Epithelial cell of prostate (primary cell): ENCODE results near the gene CES4A.
A peak's percentile ranks its signal among the peaks of the same experiment; 100 is the strongest.
"Not testable (repeated sequence)": the region's sequence is repeated elsewhere in the genome, so short reads cannot be mapped to it uniquely, and the experiment has no call there.

Experiments
- DNase-seq: peaks from one replicate; pipeline ENCODE4 v3.0.0-alpha.2; 2011; ENCODE audit warnings: low read depth, low spot score
- H3K27ac ChIP-seq: fragments of 450-650 bp; 2 replicates; pipeline ENCODE4 v1.5.1; 2017; ENCODE audit warnings: mild to moderate bottlenecking

CES4A gene

DNA sequence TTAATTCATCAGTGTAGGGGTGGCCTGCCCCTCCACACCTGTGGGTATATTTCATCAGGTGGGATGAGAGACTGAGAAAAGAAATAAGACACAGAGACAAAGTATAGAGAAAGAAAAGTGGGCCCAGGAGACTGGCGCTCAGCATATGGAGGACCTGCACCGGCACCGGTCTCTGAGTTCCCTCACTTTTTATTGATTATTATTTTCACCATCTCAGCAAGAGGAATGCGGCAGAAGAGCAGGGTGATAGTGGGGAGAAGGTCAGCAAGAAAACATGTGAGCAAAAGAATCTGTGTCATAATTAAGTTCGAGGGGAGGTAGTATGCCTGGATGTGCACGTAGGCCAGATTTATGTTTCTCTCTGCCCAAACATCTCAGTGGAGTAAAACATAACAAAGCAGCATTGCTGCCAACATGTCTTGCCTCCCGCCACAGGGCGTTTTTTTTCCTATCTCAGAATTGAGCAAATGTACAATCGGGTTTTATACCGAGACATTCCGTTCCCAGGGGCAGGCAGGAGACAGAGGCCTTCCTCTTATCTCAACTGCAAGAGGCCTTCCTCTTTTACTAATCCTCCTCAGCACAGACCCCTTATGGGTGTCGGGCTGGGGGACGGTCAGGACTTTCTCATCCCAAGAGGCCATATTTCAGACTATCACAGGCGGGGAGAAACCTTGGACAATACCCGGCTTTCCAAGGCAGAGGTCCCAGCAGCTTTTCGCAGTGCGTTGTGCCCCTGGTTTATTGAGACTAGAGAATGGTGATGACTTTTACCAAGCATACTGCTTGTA, 32.8 kb upstream of the CES4A start:
- H3K27ac ChIP-seq, DNase-seq: not testable (repeated sequence)

DNA sequence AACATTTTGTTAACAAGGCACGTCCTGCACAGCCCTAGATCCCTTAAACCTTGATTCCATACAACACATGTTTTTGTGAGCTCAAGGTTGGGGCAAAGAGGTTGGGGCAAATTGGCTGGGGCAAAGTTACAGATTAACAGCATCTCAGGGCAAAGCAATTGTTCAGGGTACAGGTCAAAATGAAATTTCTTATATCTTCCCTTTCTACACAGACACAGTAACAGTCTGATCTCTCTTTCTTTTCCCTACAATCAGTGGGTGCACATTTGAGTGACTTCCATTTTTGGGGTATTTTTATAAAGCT, 32.3 kb upstream of the CES4A start:
- not testable (repeated sequence) for DNase-seq, H3K27ac ChIP-seq

DNA sequence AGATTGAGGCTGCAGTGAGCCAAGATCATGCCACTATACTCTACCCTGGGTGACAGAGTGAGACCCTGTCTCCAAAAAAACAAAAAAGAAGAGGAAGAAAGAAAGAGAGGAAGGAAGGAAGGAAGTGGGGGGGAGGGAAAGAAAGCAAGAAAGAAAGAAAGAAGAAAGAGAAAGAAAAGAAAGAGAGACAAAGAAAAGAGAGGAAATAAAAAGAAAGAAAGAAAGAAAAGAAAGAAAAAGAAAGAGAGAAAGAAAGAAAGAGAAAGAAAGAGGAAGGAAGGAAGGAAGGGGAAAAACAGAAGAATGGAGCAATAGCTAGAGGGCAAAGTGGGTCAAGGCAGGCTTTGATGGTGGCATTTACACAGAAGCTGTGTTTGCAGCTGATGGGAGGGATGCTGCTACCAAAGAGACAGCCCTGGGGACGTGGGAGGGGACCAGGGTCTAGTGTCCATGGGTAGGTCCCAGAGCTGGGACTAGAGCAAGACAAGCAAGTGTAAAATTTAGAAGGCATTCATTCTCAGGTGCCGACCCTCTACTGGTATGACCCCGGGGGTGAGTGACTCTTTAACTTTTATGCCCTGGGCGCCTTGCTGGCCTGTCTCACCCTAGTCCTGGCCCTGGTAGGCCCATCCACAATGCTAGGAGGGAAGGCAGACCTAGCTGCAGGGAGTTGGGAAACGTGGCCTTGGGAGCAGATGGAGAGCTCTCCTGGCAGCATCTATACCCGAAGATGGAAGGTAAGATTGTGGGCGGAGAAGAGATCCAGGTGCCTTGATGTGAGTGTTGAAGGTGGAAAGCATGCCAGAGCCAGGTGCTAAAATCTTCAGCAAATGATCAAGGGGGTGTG, 29.3 kb upstream of the CES4A start:
- H3K27ac ChIP-seq, result no peak overlapping the region
- DNase-seq, result no peak

DNA sequence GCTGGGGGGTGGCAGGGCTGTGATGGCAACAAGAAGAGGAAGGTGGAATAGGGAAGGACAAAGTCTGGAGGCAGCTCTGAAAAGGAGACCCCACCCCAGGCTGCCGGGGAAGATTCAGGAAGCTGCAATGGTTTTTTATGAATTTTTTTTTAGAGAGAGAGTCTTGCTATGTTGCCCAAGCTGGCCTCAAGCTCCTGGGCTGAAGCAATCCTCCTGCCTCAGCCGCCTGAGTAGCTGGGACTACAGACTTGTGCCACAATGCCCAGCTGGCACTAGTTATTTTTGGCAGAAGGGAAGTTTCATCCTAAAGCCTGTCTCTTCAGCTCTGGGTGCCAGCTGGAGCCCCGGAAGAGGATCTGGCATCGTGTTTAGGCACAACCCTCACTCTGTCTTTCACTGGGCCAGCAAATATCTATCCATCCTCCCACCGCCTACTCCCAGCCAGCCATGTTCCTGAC, 28.7 kb upstream of the CES4A start:
- no peak for DNase-seq
- H3K27ac ChIP-seq, result no peak overlapping the region

DNA sequence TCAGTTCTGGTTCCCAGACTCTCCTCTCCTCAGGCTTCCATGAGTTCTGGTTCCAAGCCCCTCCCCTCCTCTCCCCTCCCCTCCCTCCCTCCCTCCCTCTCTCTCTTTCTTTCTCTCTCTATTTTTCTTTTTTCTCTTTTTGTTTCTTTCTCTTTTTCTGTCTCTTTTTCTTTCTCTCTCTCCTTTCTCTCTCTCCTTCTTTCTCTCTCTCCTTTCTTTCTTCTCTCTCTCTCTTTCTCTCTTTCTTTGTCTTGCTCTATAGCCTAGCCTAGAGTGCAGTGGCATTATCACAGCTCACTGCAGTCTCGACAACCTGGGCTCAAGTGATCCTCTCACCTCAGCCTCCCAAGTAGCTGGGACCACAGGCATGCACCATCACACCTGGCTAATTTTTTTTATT, 28.1 kb upstream of the CES4A start:
- no peak overlapping the region for H3K27ac ChIP-seq
- no peak for DNase-seq

DNA sequence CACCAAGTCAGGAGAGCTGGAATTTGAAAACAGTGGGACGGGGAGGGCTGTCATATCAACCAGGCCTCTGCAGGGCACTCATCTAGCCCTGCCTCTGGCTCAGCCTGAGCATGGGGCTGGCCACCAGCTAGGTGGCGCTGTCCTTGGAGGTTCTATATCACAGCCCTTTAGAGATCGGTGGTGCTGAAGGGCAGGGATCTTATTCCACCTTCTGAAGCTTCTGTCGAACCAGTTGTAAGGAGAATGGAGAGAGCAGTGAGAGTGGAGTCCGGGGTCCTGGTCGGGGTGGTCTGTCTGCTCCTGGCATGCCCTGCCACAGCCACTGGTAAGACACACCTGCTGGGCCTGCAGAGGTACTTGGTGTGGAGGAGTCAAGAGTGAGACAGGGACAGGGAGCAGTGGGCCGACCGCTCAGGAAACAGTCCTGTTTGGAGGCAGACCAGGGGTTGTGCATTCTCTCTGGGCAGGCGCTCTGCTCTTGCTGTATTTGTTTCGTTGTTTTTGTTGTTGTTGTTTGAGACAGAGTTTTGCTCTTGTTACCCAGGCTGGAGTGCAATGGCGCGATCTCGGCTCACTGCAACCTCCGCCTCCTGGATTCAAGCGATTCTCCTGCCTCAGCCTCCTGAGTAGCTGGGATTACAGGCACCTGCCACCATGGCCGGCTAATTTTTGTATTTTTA, 27.2 kb upstream of the CES4A start, which contains the start of gene CES3:
Gene CES3 (plus strand): TSS at position 202 of the 680 bp plus-strand sequence. CDS start 42 bp downstream, at position 244.
- no peak within 1 kb of the TSS for H3K27ac ChIP-seq
- DNase-seq, result no peak

DNA sequence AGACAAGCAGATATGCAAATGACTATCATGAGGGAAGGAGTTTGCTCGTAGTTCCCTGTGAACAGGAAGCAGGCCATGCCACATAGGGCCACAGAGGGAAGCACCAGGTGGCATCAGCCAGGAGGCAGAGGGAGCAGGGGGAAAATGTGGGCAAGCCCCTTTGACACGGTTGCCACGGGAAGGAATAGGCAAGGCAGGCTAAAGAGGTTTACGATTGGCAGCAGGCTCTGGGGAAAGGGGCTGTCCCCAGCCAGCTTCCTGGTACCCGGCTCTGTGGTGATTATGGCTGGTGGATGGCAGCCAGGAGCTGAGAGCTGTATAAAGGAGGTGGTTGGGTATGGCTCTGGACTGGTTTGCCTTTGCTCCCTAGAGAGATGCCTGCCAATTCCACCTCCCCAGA, 26.5 kb upstream of the CES4A start:
- no peak for DNase-seq
- no peak overlapping the region for H3K27ac ChIP-seq

DNA sequence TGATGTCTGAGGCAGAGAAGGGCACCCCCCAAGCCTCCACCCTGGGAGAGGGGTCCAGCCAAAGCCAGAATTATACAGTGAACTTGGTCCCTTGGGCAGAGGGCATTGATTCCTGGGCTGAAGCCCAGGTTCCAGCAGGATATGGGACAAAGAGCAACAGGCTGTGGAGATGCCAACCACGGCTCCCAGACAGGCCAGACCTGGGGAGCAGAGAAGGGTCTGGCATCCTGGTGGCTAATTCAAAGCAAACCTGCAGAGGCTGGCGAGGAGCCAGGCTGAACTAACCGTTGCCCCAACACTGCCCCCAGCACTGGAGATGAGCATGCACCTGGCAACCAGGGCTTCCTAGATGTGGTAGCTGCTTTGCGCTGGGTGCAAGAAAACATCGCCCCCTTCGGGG, 24.3 kb upstream of the CES4A start:
- H3K27ac ChIP-seq, result no peak overlapping the region
- no peak for DNase-seq

DNA sequence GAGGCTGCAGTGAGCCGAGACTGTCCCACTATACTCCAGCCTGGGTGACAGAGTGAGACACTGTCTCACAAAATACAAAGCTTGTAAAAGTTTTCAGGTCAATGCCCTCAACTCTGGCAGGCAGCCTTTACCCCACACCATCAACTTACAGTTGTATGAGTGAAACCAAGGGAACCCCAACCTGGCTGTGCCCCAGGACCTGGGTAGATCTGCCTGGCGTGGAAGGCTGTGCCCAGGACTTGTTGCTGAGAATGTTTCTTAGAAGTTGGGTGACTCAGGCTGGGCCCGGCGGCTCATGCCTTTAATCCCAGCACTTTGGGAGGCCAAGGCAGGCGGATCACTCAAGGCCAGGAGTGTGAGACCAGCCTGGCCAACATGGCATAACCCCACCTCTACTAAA, 19.5 kb upstream of the CES4A start:
- H3K27ac ChIP-seq, result no peak overlapping the region
- no peak for DNase-seq

DNA sequence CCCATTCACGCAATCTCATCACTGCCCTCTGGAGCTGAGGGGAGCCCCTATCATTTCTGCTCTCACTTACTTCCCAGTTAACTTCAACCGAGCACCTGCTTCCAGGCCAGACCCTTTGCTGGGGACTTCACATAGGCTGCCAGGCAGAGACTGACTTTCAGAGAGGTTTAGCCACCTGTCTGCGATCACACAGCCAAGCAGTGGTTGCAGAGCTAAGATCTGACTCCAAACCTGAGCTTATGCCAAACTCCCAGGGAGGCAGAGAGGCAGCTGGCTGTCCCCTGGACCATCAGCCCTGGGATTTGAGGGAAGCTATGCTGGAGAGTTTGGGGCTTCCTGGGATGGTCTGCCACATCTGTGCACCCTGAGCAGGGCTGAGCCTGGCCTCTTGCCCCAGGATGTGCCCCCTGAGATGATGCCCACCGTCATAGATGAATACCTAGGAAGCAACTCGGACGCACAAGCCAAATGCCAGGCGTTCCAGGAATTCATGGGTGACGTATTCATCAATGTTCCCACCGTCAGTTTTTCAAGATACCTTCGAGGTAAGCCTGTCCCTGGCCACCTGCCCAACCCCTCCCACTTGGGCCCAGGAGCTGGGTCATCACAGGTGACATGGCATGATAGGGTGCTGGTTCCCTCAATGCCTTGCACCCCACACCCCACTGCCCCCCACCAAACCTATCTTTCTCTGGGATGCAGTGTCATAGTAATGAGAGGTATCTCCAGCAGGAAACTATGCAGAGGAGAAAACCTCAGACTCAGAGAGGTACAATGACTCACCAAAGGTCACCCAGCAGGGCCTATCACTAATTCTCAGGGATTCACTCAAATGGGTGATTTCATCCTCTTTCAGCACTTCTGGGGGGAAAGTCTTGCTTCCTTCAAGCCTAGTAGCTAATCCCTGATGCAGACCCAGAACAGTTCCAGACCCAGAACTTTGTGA, 17.3 kb upstream of the CES4A start:
- H3K27ac ChIP-seq, result no peak overlapping the region
- DNase-seq, result no peak

DNA sequence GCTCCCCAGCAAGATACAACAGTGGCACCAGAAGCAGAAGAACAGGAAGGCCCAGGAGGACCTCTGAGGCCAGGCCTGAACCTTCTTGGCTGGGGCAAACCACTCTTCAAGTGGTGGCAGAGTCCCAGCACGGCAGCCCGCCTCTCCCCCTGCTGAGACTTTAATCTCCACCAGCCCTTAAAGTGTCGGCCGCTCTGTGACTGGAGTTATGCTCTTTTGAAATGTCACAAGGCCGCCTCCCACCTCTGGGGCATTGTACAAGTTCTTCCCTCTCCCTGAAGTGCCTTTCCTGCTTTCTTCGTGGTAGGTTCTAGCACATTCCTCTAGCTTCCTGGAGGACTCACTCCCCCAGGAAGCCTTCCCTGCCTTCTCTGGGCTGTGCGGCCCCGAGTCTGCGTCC, 15.4 kb upstream of the CES4A start:
- no peak for DNase-seq

DNA sequence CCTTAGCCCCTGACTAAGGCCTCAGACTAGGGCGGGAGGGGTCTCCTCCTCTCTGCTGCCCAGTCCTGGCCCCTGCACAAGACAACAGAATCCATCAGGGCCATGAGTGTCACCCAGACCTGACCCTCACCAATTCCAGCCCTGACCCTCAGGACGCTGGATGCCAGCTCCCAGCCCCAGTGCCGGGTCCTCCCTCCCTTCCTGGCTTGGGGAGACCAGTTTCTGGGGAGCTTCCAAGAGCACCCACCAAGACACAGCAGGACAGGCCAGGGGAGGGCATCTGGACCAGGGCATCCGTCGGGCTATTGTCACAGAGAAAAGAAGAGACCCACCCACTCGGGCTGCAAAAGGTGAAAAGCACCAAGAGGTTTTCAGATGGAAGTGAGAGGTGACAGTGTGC, 14.7 kb upstream of the CES4A start:
- DNase-seq, result no peak
- no peak overlapping the region for H3K27ac ChIP-seq

More for the DNA sequence above, 15.4 kb upstream of the CES4A start:
- no peak overlapping the region for H3K27ac ChIP-seq

DNA sequence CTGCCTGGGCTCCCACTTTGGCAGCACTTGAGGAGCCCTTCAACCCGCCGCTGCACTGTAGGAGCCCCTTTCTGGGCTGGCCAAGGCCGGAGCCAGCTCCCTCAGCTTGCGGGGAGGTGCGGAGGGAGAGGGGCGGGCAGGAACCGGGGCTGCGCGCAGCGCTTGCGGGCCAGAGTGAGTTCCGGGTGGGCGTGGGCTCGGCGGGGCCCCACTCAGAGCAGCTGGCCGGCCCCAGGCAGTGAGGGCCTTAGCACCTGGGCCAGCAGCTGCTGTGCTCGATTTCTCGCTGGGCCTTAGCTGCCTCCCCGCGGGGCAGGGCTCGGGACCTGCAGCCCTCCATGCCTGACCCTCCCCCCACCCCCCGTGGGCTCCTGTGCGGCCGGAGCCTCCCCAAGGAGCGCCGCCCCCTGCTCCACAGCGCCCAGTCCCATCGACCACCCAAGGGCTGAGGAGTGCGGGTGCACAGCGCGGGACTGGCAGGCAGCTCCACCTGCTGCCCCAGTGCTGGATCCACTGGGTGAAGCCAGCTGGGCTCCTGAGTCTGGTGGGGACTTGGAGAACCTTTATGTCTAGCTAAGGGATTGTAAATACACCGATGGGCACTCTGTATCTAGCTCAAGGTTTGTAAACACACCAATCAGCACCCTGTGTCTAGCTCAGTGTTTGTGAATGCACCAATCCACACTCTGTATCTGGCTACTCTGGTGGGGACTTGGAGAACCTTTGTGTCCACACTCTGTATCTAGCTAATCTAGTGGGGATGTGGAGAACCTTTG, 14.0 kb upstream of the CES4A start:
- not testable (repeated sequence) for H3K27ac ChIP-seq, DNase-seq

DNA sequence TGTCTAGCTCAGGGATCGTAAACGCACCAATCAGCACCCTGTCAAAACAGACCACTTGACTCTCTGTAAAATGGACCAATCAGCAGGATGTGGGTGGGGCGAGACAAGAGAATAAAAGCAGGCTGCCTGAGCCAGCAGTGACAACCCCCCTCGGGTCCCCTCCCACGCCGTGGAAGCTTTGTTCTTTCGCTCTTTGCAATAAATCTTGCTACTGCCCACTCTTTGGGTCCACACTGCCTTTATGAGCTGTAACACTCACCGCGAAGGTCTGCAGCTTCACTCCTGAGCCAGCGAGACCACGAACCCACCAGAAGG, 13.5 kb upstream of the CES4A start:
- H3K27ac ChIP-seq, DNase-seq: not testable (repeated sequence)

DNA sequence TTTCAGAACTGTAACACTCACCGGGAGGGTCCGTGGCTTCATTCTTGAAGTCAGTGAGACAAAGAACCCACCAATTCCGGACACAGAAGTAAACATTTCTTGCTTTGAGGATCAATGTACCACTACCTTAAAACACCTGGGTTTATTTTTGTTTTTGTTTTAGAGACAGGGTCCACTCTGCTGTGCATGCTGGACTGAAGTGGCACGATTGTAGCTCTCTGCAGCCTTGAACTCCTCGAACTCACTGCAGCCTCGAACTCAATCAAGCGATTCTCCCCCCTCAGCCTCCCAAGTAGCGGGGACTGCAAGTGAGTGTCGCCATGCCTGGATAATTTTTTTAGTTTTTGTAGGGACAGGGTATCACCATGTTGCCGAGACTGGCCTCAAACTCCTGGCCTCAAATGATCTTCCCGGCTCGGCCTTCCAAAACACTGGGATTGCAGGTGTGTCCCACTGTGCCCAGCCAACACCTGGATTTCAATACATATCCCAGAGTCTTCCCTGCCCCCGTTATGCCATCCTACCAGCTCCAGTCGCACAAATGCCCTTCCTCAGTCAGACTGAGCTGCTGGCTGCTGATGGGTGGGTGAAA, 13.0 kb upstream of the CES4A start:
- DNase-seq, result no peak

DNA sequence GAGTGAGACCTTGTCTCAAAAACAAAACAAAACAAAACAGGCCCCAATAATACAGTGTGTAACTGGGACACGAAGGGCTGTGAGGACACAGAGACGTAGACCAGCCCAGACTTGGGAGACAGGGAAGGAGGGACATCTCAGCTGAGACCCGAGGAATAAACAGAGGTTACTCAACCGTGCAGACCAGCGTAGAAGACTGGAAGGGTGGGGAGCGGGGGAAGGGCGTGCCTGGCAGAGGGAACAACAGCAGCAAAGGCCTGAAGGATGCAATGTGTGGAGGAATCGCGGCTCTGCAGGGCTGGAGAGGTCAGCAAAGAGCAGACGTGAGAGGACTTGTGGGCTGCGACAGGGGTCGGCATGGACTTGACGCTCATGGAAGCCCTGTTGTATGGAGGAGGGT, 11.6 kb upstream of the CES4A start:
- H3K27ac ChIP-seq, result no peak overlapping the region
- DNase-seq, result no peak

More for the DNA sequence above, 13.0 kb upstream of the CES4A start:
- H3K27ac ChIP-seq, result no peak overlapping the region

DNA sequence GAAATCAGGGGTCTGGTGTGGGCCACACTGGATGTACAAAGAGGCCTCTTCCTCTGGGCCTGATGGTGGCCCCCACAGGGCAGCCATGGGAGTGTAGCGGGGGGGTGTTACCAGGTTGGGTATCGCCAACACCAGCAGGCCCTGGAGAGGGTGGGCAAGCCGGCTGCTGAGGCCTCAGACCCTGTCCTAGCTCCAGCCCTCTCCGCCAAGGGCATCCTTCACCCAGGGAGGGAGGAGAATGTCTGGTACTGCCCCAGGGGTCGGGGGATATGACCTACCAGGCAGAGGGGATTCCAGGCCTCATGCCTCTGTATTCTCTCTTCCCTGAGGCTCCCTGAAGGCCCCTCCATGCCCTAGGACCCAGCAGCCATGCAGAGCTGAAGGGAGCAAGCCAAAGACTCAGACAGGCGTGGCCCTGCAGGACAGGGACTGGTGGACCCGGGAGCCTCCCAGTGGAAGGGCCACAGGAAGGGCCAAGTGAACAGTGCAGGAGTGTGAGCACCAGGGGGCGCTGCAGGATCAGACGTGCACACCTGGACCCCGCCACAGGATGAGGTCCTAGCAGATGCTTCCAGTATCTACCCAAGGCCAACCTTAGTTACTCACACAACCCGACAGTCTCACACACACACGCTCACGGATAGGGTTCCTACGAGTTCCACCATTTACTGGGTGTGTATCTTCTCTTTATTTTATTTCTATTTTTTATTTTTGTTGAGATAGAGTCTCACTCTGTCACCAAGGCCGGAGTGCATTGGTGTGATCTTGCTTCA, 10.9 kb upstream of the CES4A start:
- DNase-seq, result peak; percentile 10
- H3K27ac ChIP-seq, result no peak overlapping the region
